ENCODE data around the gene FBXO2.
A peak's percentile ranks its signal among the peaks of the same experiment; 100 is the strongest.

The FBXO2 gene

GRCh38 chr1:11664336-11665065 lies 10.3 kb upstream of the FBXO2 start:
- Mint-ChIP-seq H3K27me3 (ENCODE audit: low read depth, poor library complexity) (peaks cover 47% of the 10 kb centered on the region), H3K9me3 (no peaks in the 10 kb centered on the region), H3K36me3 (ENCODE audit: low read depth) (peaks cover 18% of the 10 kb centered on the region), H3K4me3 (peak overlapping the region; percentile 71), H3K27ac (no peak overlapping the region), H3K4me1 (peaks cover 8% of the 10 kb centered on the region)
- DNase-seq: peak; percentile 47
- no peak for TF ChIP-seq CTCF (IDR thresholded peaks at IDR 0.05)

- H3K27ac Mint-ChIP-seq: peak overlapping the region; percentile 96
- peaks cover under 1% of the 10 kb centered on the region for H3K4me1 Mint-ChIP-seq
- peaks cover 43% of the 10 kb centered on the region for H3K27me3 Mint-ChIP-seq (ENCODE audit: low read depth, poor library complexity)
- H3K9me3 Mint-ChIP-seq: no peaks in the 10 kb centered on the region
- no peak overlapping the region for H3K4me3 Mint-ChIP-seq
- no peak for DNase-seq
- H3K36me3 Mint-ChIP-seq (ENCODE audit: low read depth): peaks cover 8% of the 10 kb centered on the region
- TF ChIP-seq CTCF (IDR thresholded peaks at IDR 0.05): no peak
Observed at GRCh38 chr1:11661103-11661502, 6.9 kb upstream of the FBXO2 start.

- Mint-ChIP-seq H3K27me3 (ENCODE audit: low read depth, poor library complexity) (peaks cover 44% of the 10 kb centered on the region), H3K4me1 (peaks cover 10% of the 10 kb centered on the region), H3K4me3 (no peak overlapping the region), H3K9me3 (no peaks in the 10 kb centered on the region), H3K27ac (no peak overlapping the region), H3K36me3 (ENCODE audit: low read depth) (peaks cover 8% of the 10 kb centered on the region)
- no peak for TF ChIP-seq CTCF (IDR thresholded peaks at IDR 0.05)
- no peak for DNase-seq
Observed at GRCh38 chr1:11659748-11660147, 5.5 kb upstream of the FBXO2 start.

GRCh38 chr1:11658542-11658941 lies 4.3 kb upstream of the FBXO2 start:
- H3K9me3 Mint-ChIP-seq: no peaks in the 10 kb centered on the region
- H3K27me3 Mint-ChIP-seq (ENCODE audit: low read depth, poor library complexity): peaks cover 45% of the 10 kb centered on the region
- no peak for TF ChIP-seq CTCF (IDR thresholded peaks at IDR 0.05)
- no peak for DNase-seq
- H3K36me3 Mint-ChIP-seq (ENCODE audit: low read depth): peaks cover 8% of the 10 kb centered on the region
- no peak overlapping the region for H3K27ac Mint-ChIP-seq
- no peak overlapping the region for H3K4me3 Mint-ChIP-seq
- H3K4me1 Mint-ChIP-seq: peaks cover 10% of the 10 kb centered on the region

- H3K27ac Mint-ChIP-seq: no peak overlapping the region
- H3K4me3 Mint-ChIP-seq: no peak overlapping the region
- no peak for DNase-seq
- peaks cover 45% of the 10 kb centered on the region for H3K27me3 Mint-ChIP-seq (ENCODE audit: low read depth, poor library complexity)
- peaks cover 8% of the 10 kb centered on the region for H3K36me3 Mint-ChIP-seq (ENCODE audit: low read depth)
- H3K9me3 Mint-ChIP-seq: no peaks in the 10 kb centered on the region
- TF ChIP-seq CTCF (IDR thresholded peaks at IDR 0.05): no peak
- peaks cover 10% of the 10 kb centered on the region for H3K4me1 Mint-ChIP-seq
Observed at GRCh38 chr1:11657654-11658053, 3.4 kb upstream of the FBXO2 start.

Measured in nephron progenitor cell (in vitro differentiated cells).